ENCODE results near the gene ENTPD5.

GRCh38 chr14:73913256-73913655 lies 105.8 kb downstream of the ENTPD5 start:
- TF ChIP-seq STAT6 (CRISPR knock-in tag; conservative IDR thresholded peaks at IDR 0.05; ENCODE audit: low read depth), result no peak
- TF ChIP-seq, protein P1, sequence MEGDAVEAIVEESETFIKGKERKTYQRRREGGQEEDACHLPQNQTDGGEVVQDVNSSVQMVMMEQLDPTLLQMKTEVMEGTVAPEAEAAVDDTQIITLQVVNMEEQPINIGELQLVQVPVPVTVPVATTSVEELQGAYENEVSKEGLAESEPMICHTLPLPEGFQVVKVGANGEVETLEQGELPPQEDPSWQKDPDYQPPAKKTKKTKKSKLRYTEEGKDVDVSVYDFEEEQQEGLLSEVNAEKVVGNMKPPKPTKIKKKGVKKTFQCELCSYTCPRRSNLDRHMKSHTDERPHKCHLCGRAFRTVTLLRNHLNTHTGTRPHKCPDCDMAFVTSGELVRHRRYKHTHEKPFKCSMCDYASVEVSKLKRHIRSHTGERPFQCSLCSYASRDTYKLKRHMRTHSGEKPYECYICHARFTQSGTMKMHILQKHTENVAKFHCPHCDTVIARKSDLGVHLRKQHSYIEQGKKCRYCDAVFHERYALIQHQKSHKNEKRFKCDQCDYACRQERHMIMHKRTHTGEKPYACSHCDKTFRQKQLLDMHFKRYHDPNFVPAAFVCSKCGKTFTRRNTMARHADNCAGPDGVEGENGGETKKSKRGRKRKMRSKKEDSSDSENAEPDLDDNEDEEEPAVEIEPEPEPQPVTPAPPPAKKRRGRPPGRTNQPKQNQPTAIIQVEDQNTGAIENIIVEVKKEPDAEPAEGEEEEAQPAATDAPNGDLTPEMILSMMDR (IDR thresholded peaks at IDR 0.05), result no peak

Measured in WTC11 (cell line).